ENCODE results near the gene NPY.

- TF ChIP-seq POLR2AphosphoS5 (IDR thresholded peaks at IDR 0.05; ENCODE audit: borderline replicate concordance, low read depth, low read length) (no peak), EZH2 (IDR thresholded peaks at IDR 0.05) (no peak)
These were observed 465 bp upstream of the NPY start for GRCh38 chr7:24283554-24283896.
